ENCODE results near the gene THPO. TPM values are rescaled to one million over a fixed set of nuclear protein-coding genes. Genes with fewer than 3 reads are reported as not detected.

The THPO gene
- total RNA-seq, 1 experiment from 2014 or later: not detected

DNA sequence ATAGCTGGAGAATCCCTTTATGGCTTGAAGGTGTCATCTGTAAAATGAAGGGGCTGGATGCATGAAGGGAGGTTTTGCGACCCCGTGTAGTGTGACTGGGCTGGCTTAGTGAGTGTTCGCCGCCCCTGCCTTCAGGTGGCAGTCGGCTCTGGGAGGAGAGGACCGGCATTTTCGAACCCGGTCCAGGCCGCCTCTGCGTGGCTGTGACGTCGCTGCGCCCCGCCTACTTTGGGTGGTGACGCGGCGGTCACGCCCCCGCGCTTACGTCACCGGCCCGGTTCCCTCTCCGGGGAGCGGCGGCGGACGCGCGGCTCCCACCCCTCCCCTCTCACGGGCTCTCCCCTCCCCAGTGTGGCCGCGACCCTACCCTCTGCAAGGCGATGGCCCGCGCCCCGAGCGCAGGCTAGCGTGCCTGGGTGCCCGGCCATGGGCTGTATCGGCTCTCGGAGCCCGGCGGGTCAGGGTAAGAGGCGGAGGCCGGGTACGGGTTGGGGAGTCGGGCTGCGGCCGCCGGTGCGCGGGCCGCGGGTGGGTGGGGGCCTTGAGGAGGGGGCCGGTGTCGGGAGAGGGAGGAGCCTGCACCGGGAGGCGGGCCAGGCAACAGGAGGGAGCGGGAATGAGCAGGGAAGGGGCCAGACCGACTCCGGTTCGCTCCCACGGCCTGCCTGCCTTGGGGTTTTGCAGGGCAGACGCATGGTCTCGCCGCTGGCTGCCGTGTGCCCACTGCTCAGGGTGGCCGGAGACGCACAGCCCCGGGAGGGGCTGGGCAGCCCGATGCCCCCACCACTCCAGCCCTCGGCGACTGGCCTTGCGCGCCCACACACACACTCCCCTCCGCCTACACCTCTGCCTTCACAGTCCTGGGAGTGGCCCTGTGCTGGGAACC lies 42.1 kb downstream of the THPO start:
- ATAC-seq (peak; percentile 49), DNase-seq (peak; percentile 75)
- Histone ChIP-seq H3K9me3 (ENCODE audit: low read length) (no peaks in the 10 kb centered on the region), H3F3A (ENCODE audit: low read length, unreplicated experiment) (peaks cover 28% of the 10 kb centered on the region), H3K4me3 (ENCODE audit: low read length) (peak overlapping the region; percentile 71), H3K27me3 (ENCODE audit: low read length) (no peaks in the 10 kb centered on the region), H3K4me2 (ENCODE audit: low read length) (peak overlapping the region; percentile 98), H3K9ac (ENCODE audit: low read length) (peak overlapping the region; percentile 89), H3K79me2 (ENCODE audit: low read length) (peaks cover 34% of the 10 kb centered on the region), H2AFZ (ENCODE audit: low read length) (0 out of 2 replicates have a peak overlapping the region, but pooled peaks have one; percentile 13), H4K20me1 (ENCODE audit: low read length) (no peaks in the 10 kb centered on the region), H3K9me2 (replicated peaks; ENCODE audit: low read length) (no peaks in the 10 kb centered on the region), H3K36me3 (ENCODE audit: low read depth, low read length) (peaks cover 35% of the 10 kb centered on the region), H3K27ac (ENCODE audit: low read length) (peak overlapping the region; percentile 95), H3K4me1 (ENCODE audit: insufficient read depth, low read length) (peaks cover 62% of the 10 kb centered on the region)
- ChIA-PET POLR2A (ENCODE audit: unreplicated experiment) (no interaction called here), CTCF (no interaction called here)
- TF ChIP-seq EZH2phosphoT487 (IDR thresholded peaks at IDR 0.05; ENCODE audit: borderline replicate concordance, low read length): no peak
- TF ChIP-seq, protein P1, sequence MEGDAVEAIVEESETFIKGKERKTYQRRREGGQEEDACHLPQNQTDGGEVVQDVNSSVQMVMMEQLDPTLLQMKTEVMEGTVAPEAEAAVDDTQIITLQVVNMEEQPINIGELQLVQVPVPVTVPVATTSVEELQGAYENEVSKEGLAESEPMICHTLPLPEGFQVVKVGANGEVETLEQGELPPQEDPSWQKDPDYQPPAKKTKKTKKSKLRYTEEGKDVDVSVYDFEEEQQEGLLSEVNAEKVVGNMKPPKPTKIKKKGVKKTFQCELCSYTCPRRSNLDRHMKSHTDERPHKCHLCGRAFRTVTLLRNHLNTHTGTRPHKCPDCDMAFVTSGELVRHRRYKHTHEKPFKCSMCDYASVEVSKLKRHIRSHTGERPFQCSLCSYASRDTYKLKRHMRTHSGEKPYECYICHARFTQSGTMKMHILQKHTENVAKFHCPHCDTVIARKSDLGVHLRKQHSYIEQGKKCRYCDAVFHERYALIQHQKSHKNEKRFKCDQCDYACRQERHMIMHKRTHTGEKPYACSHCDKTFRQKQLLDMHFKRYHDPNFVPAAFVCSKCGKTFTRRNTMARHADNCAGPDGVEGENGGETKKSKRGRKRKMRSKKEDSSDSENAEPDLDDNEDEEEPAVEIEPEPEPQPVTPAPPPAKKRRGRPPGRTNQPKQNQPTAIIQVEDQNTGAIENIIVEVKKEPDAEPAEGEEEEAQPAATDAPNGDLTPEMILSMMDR (conservative IDR thresholded peaks at IDR 0.05; ENCODE audit: low read depth, low read length): no peak
- no peak for TF ChIP-seq EZH2 (IDR thresholded peaks at IDR 0.05; ENCODE audit: low read length, unreplicated experiment)
- intact Hi-C loops (cut with micrococcal nuclease): loop anchor here (2.0 kb wide), 2 partner anchors 21 to 27 kb away; partner anchors contain the start of gene EIF4G1
- BruUV-seq (replicated peaks): no TSS peak

DNA sequence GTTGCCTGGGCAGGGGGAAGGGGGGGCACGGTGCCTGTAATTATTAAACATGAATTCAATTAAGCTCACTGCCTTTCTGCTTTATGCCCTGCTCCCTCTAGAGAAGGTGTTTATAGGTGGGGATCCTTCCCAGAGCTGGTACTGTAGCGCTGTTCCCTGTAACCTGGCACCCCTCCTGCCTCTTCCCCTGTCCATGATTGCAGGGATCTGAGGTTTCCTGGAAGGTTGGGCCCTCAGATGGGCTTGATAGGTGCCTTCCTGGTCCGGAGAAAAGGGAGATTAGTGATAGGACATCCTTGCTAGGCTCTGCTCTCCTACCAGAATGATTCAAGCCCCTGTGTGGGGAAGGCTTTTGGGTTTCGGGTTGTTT lies 42.7 kb downstream of the THPO start:
- TF ChIP-seq, protein P1 (conservative IDR thresholded peaks at IDR 0.05; ENCODE audit: low read depth, low read length): no peak
- TF ChIP-seq EZH2phosphoT487 (IDR thresholded peaks at IDR 0.05; ENCODE audit: borderline replicate concordance, low read length) (no peak), EZH2 (IDR thresholded peaks at IDR 0.05; ENCODE audit: low read length, unreplicated experiment) (no peak)
- no peaks in the 10 kb centered on the region for H3K9me2 ChIP-seq (replicated peaks; ENCODE audit: low read length)
- DNase-seq: no peak
- peaks cover 63% of the 10 kb centered on the region for H3K4me1 ChIP-seq (ENCODE audit: insufficient read depth, low read length)
- H2AFZ ChIP-seq (ENCODE audit: low read length): no peak overlapping the region
- intact Hi-C loops (cut with micrococcal nuclease): loop anchor here (2.0 kb wide), 1 partner anchor 20 kb away; the partner anchor contains the start of gene EIF4G1
- H3F3A ChIP-seq (ENCODE audit: low read length, unreplicated experiment): peaks cover 28% of the 10 kb centered on the region
- no peaks in the 10 kb centered on the region for H3K27me3 ChIP-seq (ENCODE audit: low read length)
- H3K4me2 ChIP-seq (ENCODE audit: low read length): peak overlapping the region; percentile 98
- H3K4me3 ChIP-seq (ENCODE audit: low read length): peak overlapping the region; percentile 71; the same call in 1 of the 2 replicates
- peak overlapping the region; percentile 89 for H3K9ac ChIP-seq (ENCODE audit: low read length)
- no peak for ATAC-seq
- ChIA-PET CTCF (no interaction called here), POLR2A (ENCODE audit: unreplicated experiment) (no interaction called here)
- no peaks in the 10 kb centered on the region for H4K20me1 ChIP-seq (ENCODE audit: low read length)
- H3K36me3 ChIP-seq (ENCODE audit: low read depth, low read length): peaks cover 36% of the 10 kb centered on the region
- peaks cover 34% of the 10 kb centered on the region for H3K79me2 ChIP-seq (ENCODE audit: low read length)
- peak overlapping the region; percentile 95 for H3K27ac ChIP-seq (ENCODE audit: low read length)
- no peaks in the 10 kb centered on the region for H3K9me3 ChIP-seq (ENCODE audit: low read length)
- no TSS peak for BruUV-seq (replicated peaks)

Measured in PC-3 (cell line).